GM15510 (cell line): ENCODE measurements around the gene HOXB5.
A peak's percentile ranks its signal among the peaks of the same experiment; 100 is the strongest.

Source experiments
- POLR2A ChIP-seq: IDR thresholded peaks from 3 replicates; pipeline ENCODE4 v1.6.1; 2011; ENCODE audit warnings: borderline replicate concordance; ENCODE audit not compliant: insufficient read length; ENCODE audit errors: extremely low read depth

HOXB5 gene

GRCh38 chr17:48615047-48615962 is 21.7 kb upstream of the HOXB5 start, which contains the start of gene HOXB8:
TSS of gene HOXB8 (minus strand) at chr17:48615292. CDS start at chr17:48614704, 588 bp downstream.
- TF ChIP-seq POLR2A = no peak

DNA sequence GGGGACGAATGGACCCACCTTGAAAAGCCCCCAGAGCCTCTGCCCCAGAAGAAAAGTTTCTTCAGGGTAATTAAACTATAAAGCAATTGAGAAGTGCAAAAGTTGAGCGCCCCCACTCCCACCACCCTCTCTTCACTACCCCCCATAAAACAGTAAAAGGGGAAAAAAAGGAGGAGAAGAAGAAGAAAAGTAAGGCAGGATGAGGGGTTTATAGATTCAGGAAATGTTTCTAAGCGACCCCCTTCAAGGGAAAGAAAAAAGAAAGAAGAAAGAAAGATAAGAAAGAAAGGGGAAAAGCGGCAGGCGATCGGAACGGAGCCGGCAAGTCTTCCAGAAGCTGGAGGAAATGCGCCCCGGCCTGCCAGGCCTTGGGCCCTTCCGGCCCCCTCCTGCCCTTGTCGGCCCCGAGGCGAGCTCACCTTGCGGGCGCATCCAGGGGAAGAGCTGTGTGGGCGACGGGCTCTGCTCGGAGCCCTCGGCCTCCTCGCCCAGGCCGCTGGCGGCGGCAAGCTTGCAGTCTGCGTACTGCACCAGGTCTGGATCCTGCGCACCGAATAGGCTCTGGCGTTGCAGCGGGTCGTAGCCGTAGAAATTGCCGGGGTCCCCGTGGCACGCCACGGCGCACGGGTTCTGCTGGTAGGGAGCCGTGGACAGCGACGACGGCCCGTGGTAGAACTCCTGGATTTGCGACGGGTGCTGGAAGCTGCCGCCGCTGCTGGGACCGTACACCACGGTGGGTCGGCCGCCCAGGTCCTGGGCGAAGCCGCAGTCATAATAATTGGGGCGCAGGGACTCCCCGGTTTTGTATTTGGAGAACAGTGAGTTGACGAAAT is 20.5 kb upstream of the HOXB5 start:
- no peak for TF ChIP-seq POLR2A

DNA sequence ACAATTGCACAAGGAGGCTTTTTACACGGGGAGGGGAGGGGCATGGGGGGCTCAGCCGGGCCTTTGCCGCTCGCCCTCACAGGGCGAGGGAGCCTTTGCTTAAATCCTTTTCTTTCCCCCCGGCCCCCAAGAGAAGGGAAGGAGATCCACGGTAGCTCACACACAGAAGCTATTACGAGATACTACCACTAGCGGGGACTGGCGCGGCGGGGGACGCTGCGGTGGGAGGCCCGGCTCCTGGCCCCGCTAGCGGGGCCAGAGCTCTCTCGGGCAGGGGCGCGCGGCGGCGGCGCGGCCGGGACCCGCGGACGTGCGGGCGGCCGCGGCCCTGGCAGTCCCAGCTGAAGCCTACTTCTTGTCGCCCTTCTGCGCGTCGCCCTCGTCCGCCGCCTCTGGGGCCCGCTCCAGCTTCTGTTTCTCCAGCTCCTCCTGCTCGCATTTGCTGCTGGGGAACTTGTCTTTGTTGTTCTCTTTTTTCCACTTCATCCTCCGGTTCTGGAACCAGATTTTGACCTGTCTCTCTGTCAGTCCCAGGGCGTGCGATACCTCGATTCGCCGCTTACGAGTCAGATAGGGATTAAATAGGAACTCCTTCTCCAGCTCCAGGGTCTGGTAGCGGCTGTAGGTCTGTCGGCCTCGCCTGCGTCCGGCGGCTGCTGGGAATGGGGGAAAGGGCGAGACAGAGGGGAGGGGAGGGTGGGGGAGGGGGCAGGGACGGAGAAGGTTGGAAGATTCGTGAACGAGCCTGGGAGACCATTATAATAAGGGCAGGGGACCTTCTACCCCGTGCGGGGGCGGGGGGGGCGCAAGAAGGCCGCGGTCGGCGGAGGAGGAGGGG is 19.5 kb upstream of the HOXB5 start:
- TF ChIP-seq POLR2A = no peak

GRCh38 chr17:48612456-48612853 is 18.9 kb upstream of the HOXB5 start:
- no peak for TF ChIP-seq POLR2A

GRCh38 chr17:48611681-48612455 is 18.3 kb upstream of the HOXB5 start:
- TF ChIP-seq POLR2A = no peak

DNA sequence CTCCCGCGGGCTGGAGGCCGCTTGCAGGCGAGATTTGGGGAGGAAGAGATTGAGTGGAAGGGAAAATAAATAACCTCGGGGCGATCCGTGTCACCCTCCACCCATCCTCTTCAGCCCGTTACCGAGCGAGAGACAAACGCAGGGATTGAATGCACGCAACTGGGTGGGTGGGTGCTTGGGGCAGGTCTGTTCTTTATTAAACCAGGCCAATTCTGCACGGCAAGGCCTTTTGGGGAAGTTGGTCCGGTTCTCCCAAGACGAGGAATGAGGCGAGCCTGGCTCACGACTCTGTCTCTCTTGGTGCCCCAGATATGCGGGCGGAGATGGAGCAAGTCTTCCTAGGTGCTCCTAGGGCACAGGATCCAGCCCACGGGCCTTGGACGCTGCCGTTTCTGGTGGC is 17.6 kb upstream of the HOXB5 start:
- TF ChIP-seq POLR2A = no peak

GRCh38 chr17:48610282-48611211 is 17.0 kb upstream of the HOXB5 start, which contains the start of gene HOXB7:
TSS of gene HOXB7 (minus strand) at chr17:48611017. CDS start at chr17:48610918, 99 bp downstream.
- TF ChIP-seq POLR2A = peak; percentile 23

GRCh38 chr17:48609759-48610281 is 16.2 kb upstream of the HOXB5 start:
- no peak for TF ChIP-seq POLR2A

DNA sequence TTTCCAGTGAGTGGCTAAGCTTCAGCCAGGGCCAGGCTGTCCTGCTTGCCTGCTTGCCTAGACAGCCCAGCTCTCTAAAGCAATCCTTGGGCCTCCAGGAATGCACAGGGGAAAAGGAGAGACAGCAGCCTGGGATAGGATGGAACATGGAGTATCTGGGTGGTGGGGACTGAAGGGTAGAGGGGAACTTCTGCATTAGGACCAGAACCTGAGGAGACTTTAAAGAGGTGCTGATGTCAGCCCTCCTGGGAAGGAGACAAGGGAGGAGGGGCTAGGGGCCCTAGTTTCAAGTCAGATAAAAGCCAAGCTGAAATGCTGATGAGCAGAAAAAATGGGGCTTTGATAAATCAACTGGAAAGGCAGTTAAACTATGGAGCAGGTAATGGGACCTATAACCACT is 15.5 kb upstream of the HOXB5 start:
- TF ChIP-seq POLR2A = no peak

DNA sequence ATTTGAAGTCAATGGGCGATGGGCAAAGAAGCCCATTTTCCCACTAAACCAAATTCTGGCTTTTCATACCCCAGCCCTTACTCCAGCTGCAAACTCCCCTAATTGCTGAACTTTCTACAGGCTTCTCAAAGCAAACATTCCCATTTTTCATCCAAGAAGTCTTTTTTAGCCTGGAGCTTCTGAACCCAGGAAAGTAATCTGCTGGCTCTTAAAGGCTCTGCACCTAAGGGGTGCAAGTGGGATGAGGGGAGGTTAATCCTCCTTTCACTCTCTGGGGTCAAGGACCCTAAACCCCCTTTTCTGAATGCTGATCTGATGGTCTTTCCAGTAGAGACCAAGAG is 14.9 kb upstream of the HOXB5 start:
- no peak for TF ChIP-seq POLR2A

- no peak for TF ChIP-seq POLR2A
Measured at GRCh38 chr17:48606892-48607614, 13.5 kb upstream of the HOXB5 start.

GRCh38 chr17:48605991-48606891 is 12.7 kb upstream of the HOXB5 start:
- TF ChIP-seq POLR2A = no peak
